ENCODE results near the gene FAT4. TPM values are rescaled to one million over a fixed set of nuclear protein-coding genes. Genes with fewer than 3 reads are reported as not detected.

The FAT4 gene
- total and polyA plus RNA-seq, 7 donors: 0.35 to 8.4 (median 1.6) TPM

GRCh38 chr4:125319311-125319710, 4.6 kb downstream of the FAT4 start:
- TF ChIP-seq CTCF (IDR thresholded peaks at IDR 0.05): no peak
- no peak for DNase-seq
- Histone ChIP-seq H3K27ac (no peak overlapping the region), H3K9me3 (no peaks in the 10 kb centered on the region), H3K36me3 (ENCODE audit: insufficient read depth in 1 of 2, low read depth in 1 of 2) (no peaks in the 10 kb centered on the region), H3K4me3 (no peak overlapping the region), H3K4me1 (peaks cover 35% of the 10 kb centered on the region), H3K27me3 (ENCODE audit: insufficient read depth in 3 of 3, low read length in 2 of 3) (no peaks in the 10 kb centered on the region)
- ATAC-seq: no peak
- 85 to 88% (median 88%) methylated on average over 2 of the region's 2 CpGs for WGBS, 3 donors
- intact Hi-C loops (cut with DNase I): loop anchor here (5.0 to 10.0 kb wide), 3 partner anchors 73 to 433 kb away; no protein-coding TSS in a partner anchor

- DNase-seq: no peak
- intact Hi-C loops (cut with DNase I): no loop called here
- Histone ChIP-seq H3K4me1 (peaks cover 35% of the 10 kb centered on the region), H3K27me3 (ENCODE audit: insufficient read depth in 3 of 3, low read length in 2 of 3) (no peaks in the 10 kb centered on the region), H3K27ac (peak overlapping the region; percentile 74), H3K9me3 (no peaks in the 10 kb centered on the region), H3K4me3 (peak overlapping the region; percentile 49), H3K36me3 (ENCODE audit: insufficient read depth in 1 of 2, low read depth in 1 of 2) (no peaks in the 10 kb centered on the region)
- ATAC-seq: peak; percentile 85 to 91 (median 90)
- no peak for TF ChIP-seq CTCF (IDR thresholded peaks at IDR 0.05)
Measured at GRCh38 chr4:125321709-125322365, 7.1 kb downstream of the FAT4 start.

- ATAC-seq (peak in 1 of 4 donors; percentile 22), DNase-seq (no peak)
- Histone ChIP-seq H3K4me3 (peak overlapping the region; percentile 49), H3K36me3 (ENCODE audit: insufficient read depth in 1 of 2, low read depth in 1 of 2) (no peaks in the 10 kb centered on the region), H3K4me1 (peaks cover 35% of the 10 kb centered on the region), H3K9me3 (no peaks in the 10 kb centered on the region), H3K27ac (peak overlapping the region; percentile 74), H3K27me3 (ENCODE audit: insufficient read depth in 3 of 3, low read length in 2 of 3) (no peaks in the 10 kb centered on the region)
- WGBS, 3 donors: 0 to 18% (median 7%) methylated on average over 1 of the region's 1 CpG
- intact Hi-C loops (cut with DNase I): no loop called here
- no peak for TF ChIP-seq CTCF (IDR thresholded peaks at IDR 0.05)
Measured at GRCh38 chr4:125322366-125322730, 7.6 kb downstream of the FAT4 start.

GRCh38 chr4:125323654-125324053, 8.9 kb downstream of the FAT4 start:
- WGBS, 3 donors: 39 to 47% (median 42%) methylated on average over 3 of the region's 3 CpGs
- DNase-seq (no peak), ATAC-seq (peak in 2 of 4 donors; percentile 46 to 48)
- peaks cover 35% of the 10 kb centered on the region for H3K4me1 ChIP-seq
- H3K4me3 ChIP-seq: peak overlapping the region; percentile 49
- no peaks in the 10 kb centered on the region for H3K27me3 ChIP-seq (ENCODE audit: insufficient read depth in 3 of 3, low read length in 2 of 3)
- H3K9me3 ChIP-seq: no peaks in the 10 kb centered on the region
- TF ChIP-seq CTCF (IDR thresholded peaks at IDR 0.05): no peak
- no peaks in the 10 kb centered on the region for H3K36me3 ChIP-seq (ENCODE audit: insufficient read depth in 1 of 2, low read depth in 1 of 2)
- no peak overlapping the region for H3K27ac ChIP-seq
- intact Hi-C loops (cut with DNase I): no loop called here

GRCh38 chr4:125325733-125326132, 11.0 kb downstream of the FAT4 start:
- intact Hi-C loops (cut with DNase I): no loop called here
- H3K4me1 ChIP-seq: peaks cover 35% of the 10 kb centered on the region
- ATAC-seq: no peak

More at GRCh38 chr4:125325733-125326132, 11.0 kb downstream of the FAT4 start:
- 91 to 94% (median 93%) methylated on average over 1 of the region's 1 CpG for whole genome bisulfite sequencing, 3 donors
- Histone ChIP-seq H3K27me3 (ENCODE audit: insufficient read depth in 3 of 3, low read length in 2 of 3) (no peaks in the 10 kb centered on the region), H3K4me3 (no peak overlapping the region), H3K9me3 (no peaks in the 10 kb centered on the region), H3K27ac (no peak overlapping the region), H3K36me3 (ENCODE audit: insufficient read depth in 1 of 2, low read depth in 1 of 2) (no peaks in the 10 kb centered on the region)
- no peak for DNase-seq
- no peak for TF ChIP-seq CTCF (IDR thresholded peaks at IDR 0.05)
